ENCODE results near the gene DSTN.

DSTN gene

DNA sequence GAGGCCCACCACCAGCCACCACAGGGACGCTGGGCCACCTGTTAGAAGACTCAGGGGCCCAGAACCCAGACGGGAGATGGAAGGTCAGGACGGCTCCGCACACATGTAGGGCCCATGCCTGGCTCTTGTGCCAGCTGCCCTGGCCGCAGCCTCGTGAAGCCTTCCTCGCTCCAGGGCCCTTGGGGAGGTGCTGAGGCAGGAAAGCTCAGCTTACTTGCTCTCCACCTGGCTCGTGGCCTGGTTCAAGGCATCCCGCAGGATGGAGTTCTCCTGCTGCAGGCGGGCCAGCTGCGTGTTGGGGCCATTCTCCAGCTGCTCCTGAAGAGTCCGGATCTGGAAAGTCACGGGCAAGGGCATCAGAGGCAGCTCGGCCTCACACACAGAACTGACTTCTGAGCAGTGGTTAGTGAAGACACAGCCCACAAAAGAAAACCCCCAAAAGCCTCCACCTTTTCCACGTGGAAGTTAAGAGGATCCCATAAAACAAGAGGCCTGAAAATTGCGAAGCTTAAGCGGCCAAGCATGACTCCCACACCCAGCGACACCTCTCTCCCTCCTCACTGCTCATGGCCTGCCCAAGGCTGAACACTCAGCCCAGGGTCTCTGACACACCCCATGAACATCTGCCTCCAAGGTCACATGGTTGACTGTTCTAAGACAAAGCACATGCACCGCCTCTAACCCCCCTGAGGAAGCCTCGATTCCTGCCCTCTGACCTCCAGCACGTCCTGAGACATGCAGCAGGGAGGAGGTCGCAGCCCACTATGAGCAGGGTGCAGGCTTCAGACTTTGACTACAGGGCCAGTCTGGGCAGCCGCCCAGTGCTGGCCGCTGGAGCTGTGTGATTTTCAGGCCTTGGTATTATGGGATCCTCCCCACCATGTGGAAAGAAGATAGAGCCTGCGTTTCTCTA lies 65.7 kb downstream of the DSTN start:
- H3K9ac ChIP-seq (ENCODE audit: low read length in 5 of 5), result no peak overlapping the region
- H3K27me3 ChIP-seq (ENCODE audit: control insufficient read depth in 5 of 5, insufficient read depth in 4 of 5, low read length in 5 of 5), result no peaks in the 10 kb centered on the region
- H3K27ac ChIP-seq (ENCODE audit: low read depth, low read length), result peak overlapping the region; percentile 60
- peak overlapping the region in 1 of 5 donors; percentile 3 for H3K4me3 ChIP-seq (ENCODE audit: low read depth in 1 of 5, low read length in 5 of 5)
- peaks cover 11 to 61% (median 48%) of the 10 kb centered on the region in 5 donors for H3K4me1 ChIP-seq (ENCODE audit: control insufficient read depth in 5 of 5, insufficient read depth in 5 of 5, low read length in 5 of 5)
- H3K9me3 ChIP-seq (ENCODE audit: control insufficient read depth in 5 of 5, low read length in 5 of 5), result no peaks in the 10 kb centered on the region
- peaks cover 0 to 91% (median 73%) of the 10 kb centered on the region in 5 donors for H3K36me3 ChIP-seq (ENCODE audit: control insufficient read depth in 5 of 5, insufficient read depth in 5 of 5, low read length in 5 of 5)

DNA sequence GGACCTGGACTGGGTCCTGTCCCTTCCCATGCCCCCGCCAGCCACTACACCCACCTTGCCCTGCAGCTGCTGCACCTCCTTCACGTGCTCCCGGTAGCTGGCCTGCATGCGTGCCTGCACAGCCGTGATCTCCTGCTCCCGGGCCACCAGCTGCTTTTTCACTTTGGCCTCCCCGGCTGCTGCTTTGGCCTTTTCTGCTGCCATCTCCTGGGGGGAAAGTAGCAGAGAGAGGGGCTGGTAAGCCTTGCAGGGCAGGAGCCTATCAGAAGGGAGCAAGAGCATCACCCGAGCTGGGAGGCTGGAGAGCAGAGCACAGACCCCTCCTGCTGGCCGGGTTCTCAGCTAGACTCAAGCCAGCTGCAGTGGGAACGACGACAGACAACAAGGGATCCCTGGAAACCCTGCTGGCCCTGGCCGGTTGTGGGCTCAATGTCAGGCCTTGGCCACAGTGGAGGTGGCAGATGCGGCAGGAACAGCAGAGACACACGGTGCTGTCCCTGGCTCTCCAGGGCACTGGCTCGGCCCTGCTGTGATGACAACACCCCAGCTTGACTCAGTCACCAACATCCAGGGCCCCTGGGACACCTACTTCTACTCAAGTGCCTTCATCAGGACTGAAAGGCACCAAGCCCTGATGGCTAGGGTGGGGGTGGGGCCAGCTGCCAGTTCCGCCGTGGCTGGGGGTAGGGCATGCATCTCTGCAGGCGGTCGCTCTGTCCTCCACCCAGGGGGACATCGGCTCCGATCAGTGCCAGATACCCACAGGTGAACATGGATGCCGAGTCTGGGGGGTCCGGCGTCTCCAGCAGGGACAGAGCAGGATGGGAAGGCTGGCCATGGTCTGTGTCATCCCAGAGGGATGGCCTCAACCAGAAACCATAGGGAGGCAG lies 66.9 kb downstream of the DSTN start:
- H3K27ac ChIP-seq (ENCODE audit: low read depth, low read length), result peak overlapping the region; percentile 33
- H3K27me3 ChIP-seq (ENCODE audit: control insufficient read depth in 5 of 5, insufficient read depth in 4 of 5, low read length in 5 of 5), result no peaks in the 10 kb centered on the region
- no peak overlapping the region for H3K4me3 ChIP-seq (ENCODE audit: low read depth in 1 of 5, low read length in 5 of 5)
- peak overlapping the region in 1 of 5 donors; percentile 27 for H3K9ac ChIP-seq (ENCODE audit: low read length in 5 of 5)
- H3K4me1 ChIP-seq (ENCODE audit: control insufficient read depth in 5 of 5, insufficient read depth in 5 of 5, low read length in 5 of 5), result peaks cover 11 to 66% (median 50%) of the 10 kb centered on the region in 5 donors
- H3K36me3 ChIP-seq (ENCODE audit: control insufficient read depth in 5 of 5, insufficient read depth in 5 of 5, low read length in 5 of 5), result peaks cover 0 to 91% (median 71%) of the 10 kb centered on the region in 5 donors
- H3K9me3 ChIP-seq (ENCODE audit: control insufficient read depth in 5 of 5, low read length in 5 of 5), result no peaks in the 10 kb centered on the region

DNA sequence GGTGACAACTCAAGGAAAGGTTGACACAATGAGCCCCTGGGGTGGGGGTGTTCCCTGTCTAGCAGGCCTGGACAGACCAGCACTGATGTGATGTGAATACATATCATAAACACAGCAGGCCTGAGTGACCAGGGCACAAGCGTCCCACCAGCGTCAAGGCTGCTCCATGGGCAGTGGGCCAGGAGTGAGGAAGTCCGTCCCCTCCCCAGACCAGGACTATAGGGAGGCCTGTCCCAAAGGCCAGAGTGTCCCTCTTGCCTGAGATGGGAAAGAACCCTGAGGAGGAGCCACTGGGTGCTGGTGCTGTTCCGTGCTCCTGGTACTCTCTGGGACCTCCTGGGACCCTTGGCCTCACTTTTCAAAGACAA lies 67.5 kb downstream of the DSTN start:
- H3K4me3 ChIP-seq (ENCODE audit: low read depth in 1 of 5, low read length in 5 of 5), result no peak overlapping the region

DNA sequence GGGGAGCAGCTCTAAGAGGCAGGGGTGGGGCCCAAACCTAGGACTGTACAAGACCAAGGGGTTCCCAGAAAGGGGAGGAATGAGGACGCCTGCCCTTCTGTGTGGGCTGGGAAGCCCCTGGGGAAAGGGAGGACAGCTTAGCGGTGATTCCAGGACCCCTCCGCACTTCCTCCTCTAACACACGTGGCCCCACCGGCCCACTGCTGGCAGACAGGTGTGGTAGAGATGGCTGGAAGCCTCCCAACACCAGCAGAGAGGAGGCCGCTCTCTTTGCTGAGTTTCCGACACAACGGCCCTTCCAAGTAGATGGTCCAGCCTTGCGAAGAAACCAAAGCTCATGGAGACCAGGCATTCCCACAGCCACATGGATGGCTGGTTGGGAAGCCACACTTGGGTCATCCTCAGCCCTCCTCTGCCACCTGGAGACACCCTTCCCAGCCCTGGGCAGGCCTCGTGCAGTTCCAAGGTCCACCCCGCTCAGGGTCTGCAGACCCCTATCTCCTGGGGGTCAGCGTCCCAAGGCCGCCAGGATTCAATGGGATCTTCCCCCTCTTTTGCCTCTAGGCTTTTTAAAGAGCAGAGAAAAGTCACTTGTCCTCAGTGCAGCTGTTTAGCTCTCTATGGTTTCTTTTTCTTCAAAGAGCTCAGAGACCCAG lies 68.2 kb downstream of the DSTN start:
- H3K9me3 ChIP-seq (ENCODE audit: control insufficient read depth in 5 of 5, low read length in 5 of 5), result no peaks in the 10 kb centered on the region
- H3K4me3 ChIP-seq (ENCODE audit: low read depth in 1 of 5, low read length in 5 of 5), result no peak overlapping the region
- peaks cover 11 to 79% (median 63%) of the 10 kb centered on the region in 5 donors for H3K4me1 ChIP-seq (ENCODE audit: control insufficient read depth in 5 of 5, insufficient read depth in 5 of 5, low read length in 5 of 5)
- H3K27ac ChIP-seq (ENCODE audit: low read depth, low read length), result no peak overlapping the region
- H3K9ac ChIP-seq (ENCODE audit: low read length in 5 of 5), result no peak overlapping the region
- H3K27me3 ChIP-seq (ENCODE audit: control insufficient read depth in 5 of 5, insufficient read depth in 4 of 5, low read length in 5 of 5), result no peaks in the 10 kb centered on the region
- H3K36me3 ChIP-seq (ENCODE audit: control insufficient read depth in 5 of 5, insufficient read depth in 5 of 5, low read length in 5 of 5), result peaks cover 0 to 90% (median 70%) of the 10 kb centered on the region in 5 donors

More for the DNA sequence above, 67.5 kb downstream of the DSTN start:
- peak overlapping the region in 1 of 5 donors; percentile 27 for H3K9ac ChIP-seq (ENCODE audit: low read length in 5 of 5)
- no peak overlapping the region for H3K27ac ChIP-seq (ENCODE audit: low read depth, low read length)
- peaks cover 0 to 91% (median 70%) of the 10 kb centered on the region in 5 donors for H3K36me3 ChIP-seq (ENCODE audit: control insufficient read depth in 5 of 5, insufficient read depth in 5 of 5, low read length in 5 of 5)
- peaks cover 11 to 73% (median 57%) of the 10 kb centered on the region in 5 donors for H3K4me1 ChIP-seq (ENCODE audit: control insufficient read depth in 5 of 5, insufficient read depth in 5 of 5, low read length in 5 of 5)
- H3K9me3 ChIP-seq (ENCODE audit: control insufficient read depth in 5 of 5, low read length in 5 of 5), result no peaks in the 10 kb centered on the region
- no peaks in the 10 kb centered on the region for H3K27me3 ChIP-seq (ENCODE audit: control insufficient read depth in 5 of 5, insufficient read depth in 4 of 5, low read length in 5 of 5)

DNA sequence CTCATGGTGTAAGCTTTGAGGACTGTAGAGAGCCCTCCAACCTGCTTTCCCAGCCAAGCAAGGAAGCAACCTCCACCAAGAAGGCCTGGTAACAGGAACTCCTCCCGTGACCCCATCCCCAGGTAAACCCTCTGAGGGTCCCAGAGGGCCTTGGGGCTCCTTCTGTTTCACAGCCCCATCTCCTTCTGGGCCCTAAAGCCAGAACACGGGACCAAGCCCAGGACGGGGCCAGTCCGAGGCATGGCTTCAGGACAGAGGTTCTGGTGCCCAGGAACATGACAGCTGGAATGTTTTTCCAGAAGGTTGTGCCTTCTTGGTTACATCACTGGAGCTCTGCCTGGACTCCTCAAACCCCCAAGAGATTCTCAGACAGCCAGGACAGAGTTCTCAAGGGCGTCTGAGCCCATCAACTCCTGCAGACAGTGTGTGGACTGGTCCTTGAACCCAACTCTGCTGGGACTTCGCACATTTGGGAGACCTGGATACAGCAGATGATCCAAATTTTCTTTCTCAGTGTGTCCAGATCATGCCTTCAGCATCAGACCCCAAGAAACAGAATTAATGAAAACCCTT lies 69.0 kb downstream of the DSTN start:
- H3K4me1 ChIP-seq (ENCODE audit: control insufficient read depth in 5 of 5, insufficient read depth in 5 of 5, low read length in 5 of 5), result peaks cover 12 to 82% (median 68%) of the 10 kb centered on the region in 5 donors
- H3K9ac ChIP-seq (ENCODE audit: low read length in 5 of 5), result no peak overlapping the region
- H3K27ac ChIP-seq (ENCODE audit: low read depth, low read length), result no peak overlapping the region
- H3K36me3 ChIP-seq (ENCODE audit: control insufficient read depth in 5 of 5, insufficient read depth in 5 of 5, low read length in 5 of 5), result peaks cover 0 to 82% (median 62%) of the 10 kb centered on the region in 5 donors
- no peak overlapping the region for H3K4me3 ChIP-seq (ENCODE audit: low read depth in 1 of 5, low read length in 5 of 5)
- no peaks in the 10 kb centered on the region for H3K27me3 ChIP-seq (ENCODE audit: control insufficient read depth in 5 of 5, insufficient read depth in 4 of 5, low read length in 5 of 5)
- no peaks in the 10 kb centered on the region for H3K9me3 ChIP-seq (ENCODE audit: control insufficient read depth in 5 of 5, low read length in 5 of 5)

DNA sequence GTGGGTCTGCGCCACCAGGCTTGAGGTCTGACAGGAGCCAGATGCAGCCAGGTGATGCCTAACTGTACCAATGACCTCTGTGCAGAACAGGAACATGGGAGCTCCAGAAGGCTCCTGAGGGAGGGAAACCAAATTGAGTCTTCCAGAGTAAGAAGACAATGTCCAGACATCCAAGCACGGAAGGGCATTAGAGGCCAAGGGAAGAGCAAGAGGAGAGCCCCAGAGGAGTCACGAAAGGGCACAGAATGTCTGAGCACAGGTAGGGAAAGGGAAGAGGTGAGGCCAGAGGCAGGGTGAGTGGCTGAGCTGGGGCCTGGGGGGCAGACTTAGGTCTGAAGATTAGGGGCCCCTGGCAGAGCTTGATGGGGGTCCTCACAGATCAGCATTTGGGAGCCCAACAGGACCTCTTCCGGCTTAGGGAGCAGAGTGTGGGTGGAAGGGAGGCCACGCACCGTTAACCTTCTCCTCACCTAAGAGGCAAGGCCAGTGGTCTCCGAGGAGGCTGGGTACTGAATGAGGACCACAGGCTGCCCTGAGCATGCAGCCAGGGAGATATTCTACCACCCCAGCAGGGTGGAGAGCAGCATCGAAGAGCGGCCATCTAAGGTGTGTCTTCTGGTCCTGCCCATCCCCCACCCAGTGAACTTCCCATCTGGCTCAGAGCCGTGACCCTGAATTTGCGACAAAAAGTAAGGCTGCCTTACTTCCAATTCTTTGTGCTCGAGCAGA lies 70.4 kb downstream of the DSTN start:
- Histone ChIP-seq H3K4me3 (ENCODE audit: low read depth in 1 of 5, low read length in 5 of 5) (no peak overlapping the region), H3K36me3 (ENCODE audit: control insufficient read depth in 5 of 5, insufficient read depth in 5 of 5, low read length in 5 of 5) (peaks cover 0 to 69% (median 48%) of the 10 kb centered on the region in 5 donors), H3K4me1 (ENCODE audit: control insufficient read depth in 5 of 5, insufficient read depth in 5 of 5, low read length in 5 of 5) (peaks cover 10 to 73% (median 58%) of the 10 kb centered on the region in 5 donors), H3K27me3 (ENCODE audit: control insufficient read depth in 5 of 5, insufficient read depth in 4 of 5, low read length in 5 of 5) (no peaks in the 10 kb centered on the region), H3K9ac (ENCODE audit: low read length in 5 of 5) (no peak overlapping the region), H3K27ac (ENCODE audit: low read depth, low read length) (no peak overlapping the region), H3K9me3 (ENCODE audit: control insufficient read depth in 5 of 5, low read length in 5 of 5) (no peaks in the 10 kb centered on the region)

DNA sequence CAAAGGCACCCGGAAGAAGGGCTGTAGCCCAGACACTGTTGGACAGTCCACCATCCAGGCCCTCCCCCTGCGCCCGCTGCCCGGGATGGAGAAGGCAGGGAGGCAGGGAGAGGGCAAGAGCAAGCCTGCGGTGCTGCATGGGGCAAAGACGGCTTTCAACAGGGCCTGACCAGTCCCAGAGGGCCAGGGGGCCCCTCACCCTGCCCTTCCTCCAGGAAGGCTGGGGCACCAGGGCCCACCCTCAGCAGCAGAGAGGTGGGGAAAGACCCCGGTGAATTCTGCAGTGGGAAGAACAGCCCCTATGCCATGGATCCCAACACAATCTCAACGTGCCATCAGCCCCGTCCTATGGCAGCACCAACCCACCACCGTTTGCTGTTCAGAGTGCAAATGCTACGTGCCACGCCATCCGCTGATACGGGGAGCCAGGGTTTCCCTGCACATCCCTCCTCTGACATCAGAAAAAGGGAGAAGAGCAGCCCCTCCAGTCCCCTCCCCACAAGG lies 71.1 kb downstream of the DSTN start:
- Histone ChIP-seq H3K4me1 (ENCODE audit: control insufficient read depth in 5 of 5, insufficient read depth in 5 of 5, low read length in 5 of 5) (peaks cover 6 to 71% (median 57%) of the 10 kb centered on the region in 5 donors), H3K9ac (ENCODE audit: low read length in 5 of 5) (no peak overlapping the region), H3K27ac (ENCODE audit: low read depth, low read length) (no peak overlapping the region), H3K9me3 (ENCODE audit: control insufficient read depth in 5 of 5, low read length in 5 of 5) (no peaks in the 10 kb centered on the region), H3K4me3 (ENCODE audit: low read depth in 1 of 5, low read length in 5 of 5) (no peak overlapping the region), H3K27me3 (ENCODE audit: control insufficient read depth in 5 of 5, insufficient read depth in 4 of 5, low read length in 5 of 5) (no peaks in the 10 kb centered on the region), H3K36me3 (ENCODE audit: control insufficient read depth in 5 of 5, insufficient read depth in 5 of 5, low read length in 5 of 5) (peaks cover 0 to 62% (median 42%) of the 10 kb centered on the region in 5 donors)

DNA sequence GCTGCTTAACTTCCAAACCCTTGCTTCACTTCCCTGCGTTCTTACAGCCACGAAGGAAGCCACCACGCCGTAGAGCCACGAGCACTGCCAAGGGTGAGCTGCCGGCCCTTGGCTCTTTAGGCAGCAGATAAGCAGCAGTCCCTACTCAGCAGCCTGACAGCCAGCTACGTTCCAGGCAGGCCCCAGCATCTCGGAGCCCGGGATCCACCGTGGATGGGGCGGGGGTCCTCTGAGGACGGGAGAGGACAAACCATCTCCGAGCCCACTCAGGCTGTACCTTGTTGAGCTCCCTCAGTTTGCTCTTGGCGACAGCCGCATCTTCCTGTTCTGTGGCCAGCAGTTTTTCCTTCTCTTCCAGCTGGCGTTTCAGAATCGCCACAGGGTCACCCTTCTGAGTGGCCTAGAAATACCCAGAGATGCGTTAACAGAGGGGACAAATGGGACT lies 71.7 kb downstream of the DSTN start:
- H3K9ac ChIP-seq (ENCODE audit: low read length in 5 of 5), result no peak overlapping the region
- H3K4me1 ChIP-seq (ENCODE audit: control insufficient read depth in 5 of 5, insufficient read depth in 5 of 5, low read length in 5 of 5), result peaks cover 6 to 71% (median 56%) of the 10 kb centered on the region in 5 donors
- H3K9me3 ChIP-seq (ENCODE audit: control insufficient read depth in 5 of 5, low read length in 5 of 5), result no peaks in the 10 kb centered on the region
- H3K36me3 ChIP-seq (ENCODE audit: control insufficient read depth in 5 of 5, insufficient read depth in 5 of 5, low read length in 5 of 5), result peaks cover 0 to 58% (median 42%) of the 10 kb centered on the region in 5 donors
- H3K4me3 ChIP-seq (ENCODE audit: low read depth in 1 of 5, low read length in 5 of 5), result no peak overlapping the region
- H3K27ac ChIP-seq (ENCODE audit: low read depth, low read length), result no peak overlapping the region
- H3K27me3 ChIP-seq (ENCODE audit: control insufficient read depth in 5 of 5, insufficient read depth in 4 of 5, low read length in 5 of 5), result no peaks in the 10 kb centered on the region

DNA sequence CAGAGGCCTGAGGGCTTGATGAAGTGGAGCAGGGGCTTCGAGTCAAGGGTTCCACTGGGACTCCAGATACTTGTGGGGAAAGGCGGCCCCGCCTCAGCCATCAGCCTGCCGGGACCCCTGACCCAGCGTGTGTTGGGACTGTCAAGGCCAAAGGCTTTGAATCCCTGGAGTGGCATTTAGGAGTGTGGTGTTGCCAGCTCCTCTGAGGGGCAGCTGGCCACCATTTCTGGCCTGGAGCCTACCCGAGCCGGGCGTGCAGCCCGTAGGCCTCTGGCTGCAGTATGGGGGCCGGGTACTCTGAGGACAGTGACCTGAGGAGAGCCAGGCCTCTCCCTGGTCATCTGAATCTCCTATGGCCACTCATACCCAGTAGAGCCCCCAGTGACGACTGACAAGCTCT lies 72.1 kb downstream of the DSTN start:
- no peak overlapping the region for H3K27ac ChIP-seq (ENCODE audit: low read depth, low read length)
- peaks cover 0 to 54% (median 42%) of the 10 kb centered on the region in 5 donors for H3K36me3 ChIP-seq (ENCODE audit: control insufficient read depth in 5 of 5, insufficient read depth in 5 of 5, low read length in 5 of 5)
- no peak overlapping the region for H3K9ac ChIP-seq (ENCODE audit: low read length in 5 of 5)
- peaks cover 8 to 71% (median 56%) of the 10 kb centered on the region in 5 donors for H3K4me1 ChIP-seq (ENCODE audit: control insufficient read depth in 5 of 5, insufficient read depth in 5 of 5, low read length in 5 of 5)
- no peaks in the 10 kb centered on the region for H3K27me3 ChIP-seq (ENCODE audit: control insufficient read depth in 5 of 5, insufficient read depth in 4 of 5, low read length in 5 of 5)
- no peak overlapping the region for H3K4me3 ChIP-seq (ENCODE audit: low read depth in 1 of 5, low read length in 5 of 5)
- H3K9me3 ChIP-seq (ENCODE audit: control insufficient read depth in 5 of 5, low read length in 5 of 5), result no peaks in the 10 kb centered on the region
